H9 (cell line): ENCODE data around the gene LUZP4. TPM values are rescaled to one million over a fixed set of nuclear protein-coding genes. Genes with fewer than 3 reads are reported as not detected.

Experiments used
- DNase-seq: peaks from one replicate; pipeline ENCODE4 v3.0.0-alpha.2; 2017
- H2AFZ ChIP-seq: one replicate; pipeline ENCODE4 v1.6.1; 2013; ENCODE audit warnings: mild to moderate bottlenecking, low read length, control low read depth, moderate library complexity
- H2AK5ac ChIP-seq: 2 replicates; pipeline ENCODE4 v1.6.1; 2013; ENCODE audit warnings: low read length, control low read depth, mixed read lengths; ENCODE audit not compliant: insufficient read length
- H2BK120ac ChIP-seq: one replicate; pipeline ENCODE4 v1.6.1; 2013; ENCODE audit warnings: low read depth, mild to moderate bottlenecking, low read length, control low read depth, inconsistent platforms; ENCODE audit not compliant: poor library complexity, severe bottlenecking
- H2BK12ac ChIP-seq: 2 replicates; pipeline ENCODE4 v1.6.1; 2013; ENCODE audit warnings: low read length, control low read depth, mixed read lengths, low read depth; ENCODE audit not compliant: insufficient read length
- H2BK15ac ChIP-seq: 2 replicates; pipeline ENCODE4 v1.6.1; 2013; ENCODE audit warnings: low read depth, low read length, control low read depth
- H2BK20ac ChIP-seq: one replicate; pipeline ENCODE4 v1.6.1; 2013; ENCODE audit warnings: low read depth, mild to moderate bottlenecking, low read length, control low read depth, inconsistent platforms; ENCODE audit not compliant: poor library complexity, severe bottlenecking
- H2BK5ac ChIP-seq: 2 replicates; pipeline ENCODE4 v1.6.1; 2013; ENCODE audit warnings: low read length, control low read depth, mixed read lengths; ENCODE audit not compliant: insufficient read length
- H3K14ac ChIP-seq: 2 replicates; pipeline ENCODE4 v1.6.1; 2013; ENCODE audit warnings: low read length, control low read depth; ENCODE audit not compliant: insufficient read depth
- H3K18ac ChIP-seq: 2 replicates; pipeline ENCODE4 v1.6.1; 2013; ENCODE audit warnings: low read depth, mild to moderate bottlenecking, mixed read lengths, low read length, control low read depth; ENCODE audit not compliant: insufficient read length
- H3K23ac ChIP-seq: 2 replicates; pipeline ENCODE4 v1.6.1; 2013; ENCODE audit warnings: low read length, control low read depth, mixed read lengths, low read depth; ENCODE audit not compliant: insufficient read length
- H3K23me2 ChIP-seq: 2 replicates; pipeline ENCODE4 v1.6.1; 2013; ENCODE audit warnings: low read depth, mild to moderate bottlenecking, mixed read lengths, low read length, control low read depth; ENCODE audit not compliant: insufficient read length, poor library complexity, severe bottlenecking
- H3K27ac ChIP-seq: 2 replicates; pipeline ENCODE4 v1.5.1; 2013; ENCODE audit warnings: low read length, control low read depth, mixed read lengths, low read depth; ENCODE audit not compliant: insufficient read length
- H3K27me3 ChIP-seq: 2 replicates; pipeline ENCODE4 v1.6.1; 2013; ENCODE audit warnings: low read length, control low read depth, inconsistent platforms; ENCODE audit not compliant: insufficient read depth
- H3K4ac ChIP-seq: 2 replicates; pipeline ENCODE4 v1.6.1; 2013; ENCODE audit warnings: low read depth, mild to moderate bottlenecking, control low read depth, inconsistent platforms, low read length, moderate library complexity
- H3K4me1 ChIP-seq: 2 replicates; pipeline ENCODE4 v1.6.1; 2013; ENCODE audit warnings: low read length, control low read depth, inconsistent platforms; ENCODE audit not compliant: insufficient read depth
- H3K4me2 ChIP-seq: 2 replicates; pipeline ENCODE4 v1.6.1; 2013; ENCODE audit warnings: low read length, control low read depth, mixed read lengths; ENCODE audit not compliant: insufficient read length, insufficient read depth
- H3K56ac ChIP-seq: 2 replicates; pipeline ENCODE4 v1.6.1; 2013; ENCODE audit warnings: low read depth, mild to moderate bottlenecking, mixed read lengths, low read length, control low read depth; ENCODE audit not compliant: insufficient read length
- H3K79me1 ChIP-seq: 2 replicates; pipeline ENCODE4 v1.6.1; 2013; ENCODE audit warnings: low read depth, mild to moderate bottlenecking, moderate library complexity, low read length, control low read depth, inconsistent platforms; ENCODE audit not compliant: insufficient read depth, poor library complexity, severe bottlenecking
- H3K79me2 ChIP-seq: 2 replicates; pipeline ENCODE4 v1.6.1; 2013; ENCODE audit warnings: low read length, control low read depth, inconsistent platforms; ENCODE audit not compliant: insufficient read depth
- H3K9ac ChIP-seq: 2 replicates; pipeline ENCODE4 v1.6.1; 2013; ENCODE audit warnings: low read length, control low read depth, mixed read lengths; ENCODE audit not compliant: insufficient read length; ENCODE audit errors: extremely low read depth
- H3K9me3 ChIP-seq: one replicate; pipeline ENCODE4 v1.6.1; 2013; ENCODE audit warnings: low read depth, low read length, inconsistent platforms; ENCODE audit not compliant: control insufficient read depth
- H3T11ph ChIP-seq: one replicate; pipeline ENCODE4 v1.6.1; 2013; ENCODE audit warnings: mild to moderate bottlenecking, low read length, control low read depth, inconsistent platforms
- H4K20me1 ChIP-seq: one replicate; pipeline ENCODE4 v1.6.1; 2013; ENCODE audit not compliant: control insufficient read depth, insufficient read length, insufficient read depth
- H4K5ac ChIP-seq: 2 replicates; pipeline ENCODE4 v1.6.1; 2013; ENCODE audit warnings: low read depth, mild to moderate bottlenecking, mixed read lengths, low read length, control low read depth; ENCODE audit not compliant: insufficient read length
- H4K8ac ChIP-seq: replicated peaks from 2 replicates; pipeline ENCODE4 v1.6.1; 2013; ENCODE audit warnings: low read length, control low read depth, mixed read lengths, low read depth; ENCODE audit not compliant: insufficient read length
- H4K91ac ChIP-seq: 2 replicates; pipeline ENCODE4 v1.6.1; 2013; ENCODE audit warnings: low read depth, mild to moderate bottlenecking, moderate library complexity, mixed read lengths, low read length, control low read depth; ENCODE audit not compliant: insufficient read length
- H3K27ac Mint-ChIP-seq, 3 experiments: 2 replicates in 2 of 3; 3 replicates in 1 of 3; pipeline ENCODE4 v1.8.0; 2020 to 2021; ENCODE audit warnings: mixed read lengths in 3 of 3, mild to moderate bottlenecking in 1 of 3, moderate library complexity in 1 of 3
- H3K27me3 Mint-ChIP-seq: 2 replicates; pipeline ENCODE4 v1.8.0; 2021; ENCODE audit warnings: low read depth, mild to moderate bottlenecking, moderate library complexity, mixed read lengths
- H3K36me3 Mint-ChIP-seq, 3 experiments: 2 replicates in 2 of 3; 3 replicates in 1 of 3; pipeline ENCODE4 v1.8.0; 2020 to 2021; ENCODE audit warnings: low read depth in 3 of 3, mixed read lengths in 3 of 3; ENCODE audit not compliant: insufficient read depth in 1 of 3
- H3K4me1 Mint-ChIP-seq, 2 experiments: 2 replicates each; pipeline ENCODE4 v1.8.0; 2020; ENCODE audit warnings: mixed read lengths in 2 of 2
- H3K4me3 Mint-ChIP-seq, 2 experiments: 2 replicates in 1 of 2; 3 replicates in 1 of 2; pipeline ENCODE4 v1.8.0; 2020 to 2021; ENCODE audit warnings: mild to moderate bottlenecking in 2 of 2, mixed read lengths in 2 of 2, moderate library complexity in 1 of 2
- H3K9me3 Mint-ChIP-seq, 2 experiments: 2 replicates in 1 of 2; 3 replicates in 1 of 2; pipeline ENCODE4 v1.8.0; 2020; ENCODE audit warnings: mild to moderate bottlenecking in 2 of 2, mixed read lengths in 2 of 2, moderate library complexity in 1 of 2
- CTCF ChIP-seq: fragments of 200-600 bp; sonication (generic); conservative IDR thresholded peaks from 3 replicates; pipeline ENCODE4 v1.8.0; 2021; ENCODE audit warnings: antibody characterized with exemption, mild to moderate bottlenecking
- WGBS: extraction: QIAGEN DNeasy Blood & Tissue Kit; methylation state at CpG from one replicate; pipeline ENCODE4 v1.1.7; 2013; ENCODE audit warnings: missing lambda C conversion rate, low lambda C conversion rate, mixed read lengths; ENCODE audit not compliant: insufficient read length; ENCODE audit errors: extremely low coverage; 5-methylcytosine and 5-hydroxymethylcytosine counted together
- total RNA-seq: library from RNA; stranded (reverse); gene quantifications from 2 replicates; pipeline ENCODE4 v1.2.1, GENCODE V29; 2021

LUZP4 gene
- total RNA-seq, 1 experiment from 2014 or later, result not detected

GRCh38 chrX:115348446-115349225 is 59.1 kb downstream of the LUZP4 start:
- Histone ChIP-seq H2BK15ac (no peak overlapping the region), H3K27ac (no peak overlapping the region), H3K18ac (no peak overlapping the region), H3K23ac (no peak overlapping the region), H4K8ac (no peak overlapping the region), H2BK20ac (no peak overlapping the region), H3K23me2 (no peaks in the 10 kb centered on the region), H3K56ac (no peak overlapping the region), H3K27me3 (no peaks in the 10 kb centered on the region), H3K79me2 (no peaks in the 10 kb centered on the region), H3K14ac (no peak overlapping the region), H2AK5ac (no peak overlapping the region), H3K4me2 (no peak overlapping the region), H3K4ac (no peak overlapping the region), H4K20me1 (no peaks in the 10 kb centered on the region), H2AFZ (no peak overlapping the region), H3T11ph (no peak overlapping the region), H3K4me1 (peaks cover 8% of the 10 kb centered on the region; the same call in 1 of the 2 replicates), H3K9ac (no peak overlapping the region), H3K79me1 (no peaks in the 10 kb centered on the region), H2BK5ac (no peak overlapping the region), H2BK12ac (no peak overlapping the region), H4K5ac (no peak overlapping the region), H3K9me3 (no peaks in the 10 kb centered on the region), H2BK120ac (no peak overlapping the region), H4K91ac (no peak overlapping the region)
- no peak for DNase-seq
- H3K27ac Mint-ChIP-seq, result no peak overlapping the region
- peaks cover 5% of the 10 kb centered on the region; the same call in 1 of the 2 replicates for H3K27me3 Mint-ChIP-seq
- no peak for TF ChIP-seq CTCF
- H3K9me3 Mint-ChIP-seq, result peaks cover 12 to 17% of the 10 kb centered on the region in 2 experiments
- no CpG with 5 or more reads among the region's 7 CpGs for WGBS
- H3K4me3 Mint-ChIP-seq, result no peak overlapping the region; a peak in 1 of 5 replicates
- peaks cover 7 to 9% (median 7%) of the 10 kb centered on the region in 3 experiments for H3K36me3 Mint-ChIP-seq
- peaks cover 20 to 22% of the 10 kb centered on the region in 2 experiments for H3K4me1 Mint-ChIP-seq
